ENCODE results near the gene MGAT4A. TPM values are rescaled to one million over a fixed set of nuclear protein-coding genes. Genes with fewer than 3 reads are reported as not detected.

The MGAT4A gene
- 1.8 and 2.7 TPM in 2 replicates for total RNA-seq (2014; rRNA removed; shearing (Covaris generic); ENCODE audit: low replicate concordance)

- in situ Hi-C loops (cut with HindIII; ENCODE audit: low pct_unique_long_range_greater_than_20kb, low sequenced_read_pairs): no loop called here
- DNase-seq (ENCODE audit: low read depth): peak; percentile 39
Observed at GRCh38 chr2:98731041-98731893, at the start of gene MGAT4A. TSS of gene MGAT4A (minus strand) at chr2:98731132. CDS start at chr2:98726332, 4,800 bp downstream.

GRCh38 chr2:98778741-98779483 lies 48.0 kb upstream of the MGAT4A start:
- in situ Hi-C loops (cut with HindIII; ENCODE audit: low pct_unique_long_range_greater_than_20kb, low sequenced_read_pairs): no loop called here
- no peak for DNase-seq (ENCODE audit: low read depth)

GRCh38 chr2:98778151-98778550 lies 47.2 kb upstream of the MGAT4A start:
- in situ Hi-C loops (cut with HindIII; ENCODE audit: low pct_unique_long_range_greater_than_20kb, low sequenced_read_pairs): no loop called here
- DNase-seq (ENCODE audit: low read depth): no peak

GRCh38 chr2:98777710-98778109 lies 46.8 kb upstream of the MGAT4A start:
- no peak for DNase-seq (ENCODE audit: low read depth)
- in situ Hi-C loops (cut with HindIII; ENCODE audit: low pct_unique_long_range_greater_than_20kb, low sequenced_read_pairs): no loop called here

- DNase-seq (ENCODE audit: low read depth): no peak
- in situ Hi-C loops (cut with HindIII; ENCODE audit: low pct_unique_long_range_greater_than_20kb, low sequenced_read_pairs): no loop called here
Observed at GRCh38 chr2:98777076-98777475, 46.1 kb upstream of the MGAT4A start.

GRCh38 chr2:98776136-98776535 lies 45.2 kb upstream of the MGAT4A start:
- no peak for DNase-seq (ENCODE audit: low read depth)
- in situ Hi-C loops (cut with HindIII; ENCODE audit: low pct_unique_long_range_greater_than_20kb, low sequenced_read_pairs): no loop called here

- in situ Hi-C loops (cut with HindIII; ENCODE audit: low pct_unique_long_range_greater_than_20kb, low sequenced_read_pairs): no loop called here
- DNase-seq (ENCODE audit: low read depth): no peak
Observed at GRCh38 chr2:98775146-98775986, 44.4 kb upstream of the MGAT4A start.

- no peak for DNase-seq (ENCODE audit: low read depth)
- in situ Hi-C loops (cut with HindIII; ENCODE audit: low pct_unique_long_range_greater_than_20kb, low sequenced_read_pairs): no loop called here
Observed at GRCh38 chr2:98773907-98774306, 43.0 kb upstream of the MGAT4A start.

- in situ Hi-C loops (cut with HindIII; ENCODE audit: low pct_unique_long_range_greater_than_20kb, low sequenced_read_pairs): no loop called here
- DNase-seq (ENCODE audit: low read depth): no peak
Observed at GRCh38 chr2:98773169-98773568, 42.2 kb upstream of the MGAT4A start.

- in situ Hi-C loops (cut with HindIII; ENCODE audit: low pct_unique_long_range_greater_than_20kb, low sequenced_read_pairs): no loop called here
Observed at GRCh38 chr2:98772536-98772935, 41.6 kb upstream of the MGAT4A start.

GRCh38 chr2:98771721-98772524 lies 41.0 kb upstream of the MGAT4A start:
- in situ Hi-C loops (cut with HindIII; ENCODE audit: low pct_unique_long_range_greater_than_20kb, low sequenced_read_pairs): no loop called here
- no peak for DNase-seq (ENCODE audit: low read depth)

More at GRCh38 chr2:98772536-98772935, 41.6 kb upstream of the MGAT4A start:
- DNase-seq (ENCODE audit: low read depth): no peak

GRCh38 chr2:98771264-98771663 lies 40.3 kb upstream of the MGAT4A start:
- in situ Hi-C loops (cut with HindIII; ENCODE audit: low pct_unique_long_range_greater_than_20kb, low sequenced_read_pairs): no loop called here
- no peak for DNase-seq (ENCODE audit: low read depth)

- no peak for DNase-seq (ENCODE audit: low read depth)
- in situ Hi-C loops (cut with HindIII; ENCODE audit: low pct_unique_long_range_greater_than_20kb, low sequenced_read_pairs): no loop called here
Observed at GRCh38 chr2:98769784-98770183, 38.9 kb upstream of the MGAT4A start.

- no peak for DNase-seq (ENCODE audit: low read depth)
- in situ Hi-C loops (cut with HindIII; ENCODE audit: low pct_unique_long_range_greater_than_20kb, low sequenced_read_pairs): no loop called here
Observed at GRCh38 chr2:98769114-98769476, 38.2 kb upstream of the MGAT4A start.

- DNase-seq (ENCODE audit: low read depth): peak; percentile 49
- in situ Hi-C loops (cut with HindIII; ENCODE audit: low pct_unique_long_range_greater_than_20kb, low sequenced_read_pairs): no loop called here
Observed at GRCh38 chr2:98768384-98769113, 37.6 kb upstream of the MGAT4A start.

GRCh38 chr2:98764499-98764898 lies 33.6 kb upstream of the MGAT4A start:
- in situ Hi-C loops (cut with HindIII; ENCODE audit: low pct_unique_long_range_greater_than_20kb, low sequenced_read_pairs): no loop called here
- no peak for DNase-seq (ENCODE audit: low read depth)

- in situ Hi-C loops (cut with HindIII; ENCODE audit: low pct_unique_long_range_greater_than_20kb, low sequenced_read_pairs): no loop called here
- DNase-seq (ENCODE audit: low read depth): no peak
Observed at GRCh38 chr2:98763209-98763951, 32.4 kb upstream of the MGAT4A start.

Data from Caki2 (cell line).